Adrenal gland (tissue), 12 donors: Measurements from ENCODE around the gene HIP1. TPM values are rescaled to one million over a fixed set of nuclear protein-coding genes. Genes with fewer than 3 reads are reported as not detected.

Source experiments
- DNase-seq, 7 donors: peaks; one replicate each; pipeline ENCODE4 v3.0.0-alpha.2; 2019 to 2020
- H3K27ac ChIP-seq, 5 donors: fragments of 200-600 bp; sonication (generic) in 4 of 5; 1 replicate in 3 of 5; 2 replicates in 2 of 5; pipeline versions ENCODE4 v1.5.1 to v1.8.0; 2016 to 2020; ENCODE audit warnings: mild to moderate bottlenecking in 1 of 5
- H3K27me3 ChIP-seq: fragments of 200-600 bp; 2 replicates; pipeline ENCODE4 v1.8.0; 2021
- H3K36me3 ChIP-seq, 2 donors: fragments of 200-600 bp; replicated peaks in 1 of 2; 1 replicate in 1 of 2; 2 replicates in 1 of 2; pipeline versions ENCODE4 v1.5.1 to v1.8.0; 2018 to 2022
- H3K4me1 ChIP-seq, 2 donors: fragments of 200-600 bp; replicated peaks in 1 of 2; 1 replicate in 1 of 2; 2 replicates in 1 of 2; pipeline versions ENCODE4 v1.5.1 to v1.8.0; 2018 to 2021
- H3K4me3 ChIP-seq, 4 donors: fragments of 200-600 bp; sonication (generic) in 3 of 4; one replicate each; pipeline ENCODE4 v1.5.1; 2016 to 2018
- H3K9me3 ChIP-seq, 3 donors: fragments of 200-600 bp; sonication (generic) in 1 of 3; replicated peaks in 1 of 3; 1 replicate in 2 of 3; 2 replicates in 1 of 3; pipeline versions ENCODE4 v1.5.1 to v1.8.0; 2016 to 2021
- POLR2A ChIP-seq, 2 donors: fragments of 450-650 bp; IDR thresholded peaks; one replicate each; pipeline ENCODE4 v1.6.1; 2017; ENCODE audit warnings: antibody characterized with exemption in 2 of 2, mild to moderate bottlenecking in 2 of 2, moderate library complexity in 1 of 2
- WGBS, 4 donors: extraction: QIAGEN DNeasy Blood & Tissue Kit in 2 of 4; methylation state at CpG; one replicate each; pipeline versions ENCODE4 v1.1.5 to v1.1.7; 2013 to 2017; 5-methylcytosine and 5-hydroxymethylcytosine counted together
- intact Hi-C, 2 donors: fragments of 100-400 bp; cut with DNase I; formaldehyde crosslinking; loops; one replicate each; pipeline versions ENCODE4 v1.14.1 to v1.15.0; 2022 to 2023
- polyA plus RNA-seq, 3 donors: library from polyadenylated mRNA; stranded (reverse); fragments of 200-250 nt in 2 of 3; fragments of 350-450 nt in 1 of 3; fragmentation: Illumina TruSeq in 1 of 3; extraction: RNeasy Lipid Tissue Mini Kit (QIAGEN cat#74804) in 1 of 3; gene quantifications; one replicate each; pipeline ENCODE4 v1.2.3, GENCODE V29; 2013 to 2014
- total RNA-seq, 9 donors: library from RNA; depleted of rRNA in 4 of 9; stranded (reverse); fragments of >200 nt in 4 of 9; fragments of 120-200 nt in 1 of 9; fragmentation: NEBNext Ultra II Directional in 1 of 9; extraction: Animal tissue kit (Norgen Biotek cat#: 25700) in 1 of 9; gene quantifications; one replicate each; pipeline versions ENCODE4 v1.1.0 to v1.2.4, GENCODE V29; 2013 to 2023
- TF ChIP-seq, protein P1 (sequence below), 6 experiments: fragments of 450-650 bp in 4 of 6; fragments of 200-600 bp in 2 of 6; sonication (generic) in 1 of 6; IDR thresholded peaks; 1 replicate in 5 of 6; 2 replicates in 1 of 6; pipeline versions ENCODE4 v1.5.1 to v1.8.0; 2016 to 2021; ENCODE audit warnings: antibody characterized with exemption in 6 of 6, mild to moderate bottlenecking in 2 of 6, moderate library complexity in 1 of 6
- donor health status: healthy with polysubstance abuse.
- donor health status: Bipolar disorder and iron deficiency.
- donor health status: DM: yes; HTN: yes; CAD: no.
- donor health status: DM: no; HTN: no; CAD: no.
- donor health status: DM: no; HTN: no; CAD: no.
- donor health status: DM: yes; HTN: yes; CAD: no.

The HIP1 gene
- total and polyA plus RNA-seq, 12 donors = 5.9 to 48.9 (median 32.8) TPM

DNA sequence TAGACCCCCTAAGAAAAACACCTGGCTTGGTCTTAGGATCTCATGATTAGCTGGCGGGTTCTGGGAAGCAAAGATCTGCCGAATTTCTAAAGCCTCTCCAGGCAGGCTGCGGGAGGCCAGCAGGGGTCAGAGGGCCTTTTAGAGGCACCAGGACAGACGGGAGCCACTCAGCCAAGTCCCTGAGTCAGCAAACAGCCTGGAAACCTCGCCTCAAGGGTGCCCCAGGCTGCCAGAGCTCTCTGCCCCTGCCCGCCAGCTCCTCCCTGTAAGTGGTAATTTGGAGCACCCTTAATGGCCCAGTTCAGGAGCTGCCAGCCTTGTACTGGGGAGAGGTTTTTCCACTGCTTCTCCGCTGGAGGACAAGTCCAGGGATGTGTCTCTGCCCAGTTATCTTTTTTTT is 88.7 kb downstream of the HIP1 start:
- Histone ChIP-seq H3K27ac (peak overlapping the region in 3 of 5 donors; percentile 26 to 74 (median 44)), H3K36me3 (no peaks in the 10 kb centered on the region), H3K4me1 (peaks cover 13 to 20% of the 10 kb centered on the region in 2 donors), H3K9me3 (no peaks in the 10 kb centered on the region), H3K4me3 (no peak overlapping the region), H3K27me3 (no peaks in the 10 kb centered on the region)
- WGBS, 4 donors = 45 to 60% (median 53%) methylated on average over 4 to 7 of the region's 7 CpGs
- DNase-seq = peak; percentile 30 to 69 (median 58)
- TF ChIP-seq POLR2A (IDR thresholded peaks at IDR 0.05) = no peak
- TF ChIP-seq, protein P1, sequence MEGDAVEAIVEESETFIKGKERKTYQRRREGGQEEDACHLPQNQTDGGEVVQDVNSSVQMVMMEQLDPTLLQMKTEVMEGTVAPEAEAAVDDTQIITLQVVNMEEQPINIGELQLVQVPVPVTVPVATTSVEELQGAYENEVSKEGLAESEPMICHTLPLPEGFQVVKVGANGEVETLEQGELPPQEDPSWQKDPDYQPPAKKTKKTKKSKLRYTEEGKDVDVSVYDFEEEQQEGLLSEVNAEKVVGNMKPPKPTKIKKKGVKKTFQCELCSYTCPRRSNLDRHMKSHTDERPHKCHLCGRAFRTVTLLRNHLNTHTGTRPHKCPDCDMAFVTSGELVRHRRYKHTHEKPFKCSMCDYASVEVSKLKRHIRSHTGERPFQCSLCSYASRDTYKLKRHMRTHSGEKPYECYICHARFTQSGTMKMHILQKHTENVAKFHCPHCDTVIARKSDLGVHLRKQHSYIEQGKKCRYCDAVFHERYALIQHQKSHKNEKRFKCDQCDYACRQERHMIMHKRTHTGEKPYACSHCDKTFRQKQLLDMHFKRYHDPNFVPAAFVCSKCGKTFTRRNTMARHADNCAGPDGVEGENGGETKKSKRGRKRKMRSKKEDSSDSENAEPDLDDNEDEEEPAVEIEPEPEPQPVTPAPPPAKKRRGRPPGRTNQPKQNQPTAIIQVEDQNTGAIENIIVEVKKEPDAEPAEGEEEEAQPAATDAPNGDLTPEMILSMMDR (IDR thresholded peaks at IDR 0.05) = peak in 1 of 6 experiments; percentile 14
- intact Hi-C loops = no loop called here

DNA sequence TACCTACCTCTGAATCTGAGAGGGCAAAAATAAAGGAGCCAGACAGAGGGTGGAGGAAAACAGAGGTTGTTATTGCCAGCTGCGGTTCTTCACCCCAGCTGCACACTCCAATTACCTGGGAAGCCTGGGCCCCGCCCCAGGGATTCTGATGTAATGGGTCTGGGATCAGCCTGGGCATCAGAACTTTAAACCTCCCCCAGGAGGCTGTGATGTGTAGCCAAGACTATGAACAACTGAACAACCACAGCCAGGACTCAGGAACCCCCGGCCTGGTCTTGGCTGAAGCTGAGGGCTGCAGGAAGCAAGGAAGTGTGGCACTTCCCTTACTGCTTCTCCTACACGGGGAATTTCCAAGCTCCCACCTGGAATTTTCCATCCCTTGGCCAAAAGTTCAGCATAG is 89.3 kb downstream of the HIP1 start:
- peak in 4 of 7 donors; percentile 9 to 56 (median 19) for DNase-seq
- no peak overlapping the region for H3K4me3 ChIP-seq
- intact Hi-C loops = loop anchor here in 1 of 2 donors (10.0 kb wide), 1 partner anchor 115 kb away; no protein-coding TSS in a partner anchor
- H3K4me1 ChIP-seq = peaks cover 13 to 20% of the 10 kb centered on the region in 2 donors
- H3K27me3 ChIP-seq = no peaks in the 10 kb centered on the region
- no peaks in the 10 kb centered on the region for H3K36me3 ChIP-seq
- 59 to 79% (median 63%) methylated on average over 4 of the region's 4 CpGs for WGBS, 4 donors
- H3K27ac ChIP-seq = peak overlapping the region in 2 of 5 donors; percentile 44 to 74
- TF ChIP-seq, protein P1 (IDR thresholded peaks at IDR 0.05) = no peak
- TF ChIP-seq POLR2A (IDR thresholded peaks at IDR 0.05) = no peak
- H3K9me3 ChIP-seq = no peaks in the 10 kb centered on the region

DNA sequence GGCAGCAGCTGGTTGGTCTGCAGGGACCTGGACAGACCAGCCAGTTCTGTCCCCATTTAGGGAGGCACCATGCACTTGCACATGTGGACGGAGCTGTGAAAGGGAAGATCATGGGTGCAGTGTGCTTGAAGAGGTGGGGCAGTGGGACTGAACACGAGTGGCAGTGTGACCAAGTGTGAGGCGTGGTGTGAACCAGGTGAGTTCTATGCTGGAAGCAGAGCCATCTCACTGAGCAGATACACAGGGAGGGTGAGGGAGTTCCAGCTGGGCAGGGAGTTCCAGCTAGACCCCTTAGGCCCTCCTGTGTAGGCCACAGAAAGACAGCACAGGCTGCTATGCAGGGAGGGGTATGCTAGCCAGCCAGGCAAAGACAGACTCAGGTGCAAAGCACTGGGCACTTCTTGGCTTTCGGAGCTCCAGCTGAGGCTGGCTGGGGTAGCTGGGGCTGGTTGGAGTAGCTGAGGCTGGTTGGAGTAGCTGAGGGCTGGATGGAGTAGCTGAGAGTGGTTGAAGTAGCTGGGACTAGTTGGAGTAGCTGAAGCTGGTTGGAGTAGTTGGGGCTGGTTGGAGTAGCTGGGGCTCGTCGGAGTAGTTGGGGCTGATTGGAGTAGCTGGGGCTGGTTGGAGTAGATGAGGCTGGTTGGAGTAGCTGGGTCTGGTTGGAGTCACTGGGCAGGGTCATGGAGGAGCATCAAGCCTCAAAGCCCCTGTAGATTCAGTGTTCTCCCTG is 90.9 kb downstream of the HIP1 start:
- no peak for TF ChIP-seq POLR2A (IDR thresholded peaks at IDR 0.05)
- TF ChIP-seq, protein P1 (IDR thresholded peaks at IDR 0.05) = no peak
- DNase-seq = no peak
- intact Hi-C loops = loop anchor here in 1 of 2 donors (10.0 kb wide), 1 partner anchor 113 kb away; no protein-coding TSS in a partner anchor

DNA sequence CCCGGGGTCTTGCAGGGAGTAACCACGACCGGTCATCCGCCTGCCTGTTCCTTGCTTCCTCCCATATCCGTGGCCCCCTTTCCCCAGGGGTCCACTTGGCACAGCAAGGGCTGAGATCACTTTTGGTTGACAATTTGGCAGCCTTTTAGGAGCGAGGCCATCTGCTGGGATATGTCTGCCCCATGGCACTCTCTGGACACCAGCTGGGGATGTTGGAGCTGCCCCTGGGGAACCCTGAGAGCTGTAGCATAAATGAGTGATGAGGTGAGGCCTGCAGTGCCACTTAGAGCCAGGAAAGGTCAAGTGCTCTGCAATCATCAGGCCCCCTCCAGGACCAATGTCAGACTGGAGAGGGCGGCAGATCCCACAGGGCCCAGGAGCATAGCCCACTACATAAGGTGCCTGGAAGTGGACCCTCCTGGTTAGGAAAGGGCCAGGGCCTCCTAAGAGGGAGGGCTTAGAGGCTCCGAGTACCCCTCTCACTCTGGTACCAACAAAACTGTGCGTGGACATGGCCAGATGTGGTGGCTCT is 92.1 kb downstream of the HIP1 start:
- TF ChIP-seq POLR2A (IDR thresholded peaks at IDR 0.05) = no peak
- TF ChIP-seq, protein P1 (IDR thresholded peaks at IDR 0.05) = no peak
- 89 to 92% (median 91%) methylated on average over 6 to 9 of the region's 9 CpGs for WGBS, 4 donors
- intact Hi-C loops = loop anchor here in 1 of 2 donors (10.0 kb wide), 1 partner anchor 112 kb away; no protein-coding TSS in a partner anchor
- no peak overlapping the region for H3K4me3 ChIP-seq
- no peak overlapping the region for H3K27ac ChIP-seq
- DNase-seq = no peak
- no peaks in the 10 kb centered on the region for H3K9me3 ChIP-seq
- H3K36me3 ChIP-seq = no peaks in the 10 kb centered on the region
- H3K27me3 ChIP-seq = no peaks in the 10 kb centered on the region
- H3K4me1 ChIP-seq = peaks cover 13 to 20% of the 10 kb centered on the region in 2 donors

More for the DNA sequence above, 90.9 kb downstream of the HIP1 start:
- Histone ChIP-seq H3K27me3 (no peaks in the 10 kb centered on the region), H3K4me1 (peaks cover 13 to 20% of the 10 kb centered on the region in 2 donors), H3K9me3 (no peaks in the 10 kb centered on the region), H3K27ac (no peak overlapping the region), H3K36me3 (no peaks in the 10 kb centered on the region), H3K4me3 (no peak overlapping the region)
- 95 to 98% (median 96%) methylated on average over 6 of the region's 6 CpGs for WGBS, 4 donors
